ENCODE measurements around the gene SETD7.

- TF ChIP-seq CTCF (conservative IDR thresholded peaks at IDR 0.05; ENCODE audit: low read length), result no peak
- no peak for TF ChIP-seq EZH2phosphoT487 (IDR thresholded peaks at IDR 0.05; ENCODE audit: borderline replicate concordance)
Observed at GRCh38 chr4:139508581-139509237, 47.3 kb downstream of the SETD7 start.
